PC-9 (cell line): ENCODE data around the gene DNM3. TPM values are rescaled to one million over a fixed set of nuclear protein-coding genes. Genes with fewer than 3 reads are reported as not detected.

ENCODE experiments used
- BruUV-seq: library from RNA; stranded (reverse); fragments of 400-500 nt; replicated peaks from 2 replicates; lab custom pipeline; 2021; lab: Mats Ljungman, UMichigan
- CTCF ChIA-PET: fragments of 300-600 bp; sonication (Branson Sonifier 250); formaldehyde crosslinking; loops from one replicate; lab custom pipeline; 2022; ENCODE audit warnings: antibody characterized with exemption; lab: Charles Lee
- POLR2A ChIA-PET: fragments of 300-600 bp; sonication (Branson Sonifier 250); formaldehyde crosslinking; loops from one replicate; lab custom pipeline; 2022; ENCODE audit warnings: antibody characterized with exemption; ENCODE audit not compliant: unreplicated experiment; lab: Charles Lee
- DNase-seq, 2 experiments: peaks; one replicate each; pipeline versions ENCODE4 v3.0.0 to v3.0.0-alpha.2; 2015 to 2022; ENCODE audit warnings: mixed read lengths in 1 of 2
- H2AFZ ChIP-seq: fragments of 200-600 bp; sonication (generic); 2 replicates; pipeline ENCODE4 v1.8.1; 2017; ENCODE audit warnings: antibody characterized with exemption
- H3F3A ChIP-seq: fragments of 200-600 bp; sonication (generic); 2 replicates; pipeline ENCODE4 v1.8.1; 2017; ENCODE audit warnings: antibody characterized with exemption, mild to moderate bottlenecking, low read depth; ENCODE audit not compliant: insufficient read depth
- H3K27ac ChIP-seq: fragments of 200-600 bp; sonication (generic); 2 replicates; pipeline ENCODE4 v1.6.1; 2016; ENCODE audit warnings: mixed run types
- H3K27me3 ChIP-seq: fragments of 200-600 bp; sonication (generic); 2 replicates; pipeline ENCODE4 v1.6.1; 2016; ENCODE audit warnings: low read depth, mixed run types; ENCODE audit not compliant: insufficient read depth
- H3K36me3 ChIP-seq: fragments of 200-600 bp; sonication (generic); 2 replicates; pipeline ENCODE4 v1.6.1; 2016; ENCODE audit warnings: low read depth, mixed run types
- H3K4me1 ChIP-seq: fragments of 200-600 bp; sonication (generic); replicated peaks from 2 replicates; pipeline ENCODE4 v1.6.1; 2016; ENCODE audit warnings: mixed run types; ENCODE audit not compliant: insufficient read depth
- H3K4me2 ChIP-seq: fragments of 200-600 bp; sonication (generic); 2 replicates; pipeline ENCODE4 v1.6.1; 2017; ENCODE audit warnings: mixed run types
- H3K4me3 ChIP-seq: fragments of 200-600 bp; sonication (generic); 2 replicates; pipeline ENCODE4 v1.6.1; 2016; ENCODE audit warnings: mixed run types
- H3K79me2 ChIP-seq: fragments of 200-600 bp; sonication (generic); 2 replicates; pipeline ENCODE4 v1.6.1; 2017; ENCODE audit warnings: low read depth, mixed run types
- H3K9me2 ChIP-seq: fragments of 200-600 bp; sonication (generic); 2 replicates; pipeline ENCODE4 v1.8.1; 2017; ENCODE audit warnings: mild to moderate bottlenecking; ENCODE audit not compliant: insufficient read depth
- H3K9me3 ChIP-seq: fragments of 200-600 bp; sonication (generic); 2 replicates; pipeline ENCODE4 v1.8.1; 2016; ENCODE audit warnings: low read depth; ENCODE audit not compliant: insufficient read depth
- H4K20me1 ChIP-seq: fragments of 200-600 bp; sonication (generic); 2 replicates; pipeline ENCODE4 v1.8.1; 2017; ENCODE audit not compliant: insufficient read depth
- EZH2 ChIP-seq: fragments of 200-600 bp; sonication (generic); IDR thresholded peaks from 2 replicates; pipeline ENCODE4 v1.8.0; 2017; ENCODE audit warnings: antibody characterized with exemption, low read depth
- intact Hi-C: fragments of 100-400 bp; cut with micrococcal nuclease; formaldehyde crosslinking; loops from one replicate; pipeline ENCODE4 v1.10.0; 2022; ENCODE audit not compliant: unreplicated experiment
- total RNA-seq: library from RNA; stranded (reverse); gene quantifications from 2 replicates; pipeline ENCODE4 v1.2.3, GENCODE V29; 2021
- TF ChIP-seq, protein P1 (sequence below): fragments of 200-600 bp; sonication (generic); conservative IDR thresholded peaks from 2 replicates; pipeline ENCODE4 v1.6.1; 2017; ENCODE audit warnings: mixed run types, antibody characterized with exemption, mild to moderate bottlenecking, moderate library complexity

DNM3 gene
- total RNA-seq, 1 experiment from 2014 or later, result 1.7 TPM

DNA sequence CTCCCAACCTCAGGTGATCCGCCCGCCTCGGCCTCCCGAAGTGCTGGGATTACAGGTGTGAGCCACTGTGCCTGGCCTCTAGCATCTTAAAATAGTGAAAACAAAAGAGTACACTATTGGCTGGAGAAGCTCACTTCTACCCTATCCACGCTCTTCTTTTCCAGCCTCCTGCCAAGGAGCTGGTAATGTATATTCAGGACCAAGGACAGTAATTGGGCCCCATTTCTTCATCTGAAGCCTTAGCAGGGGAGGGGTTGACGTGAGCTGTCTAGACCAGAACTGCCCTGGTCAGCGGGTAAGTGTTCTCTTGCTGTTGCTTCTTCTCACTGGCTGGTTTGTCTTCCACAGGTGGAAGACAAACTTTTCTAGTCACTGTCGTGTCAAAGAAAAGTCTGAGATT is 70.2 kb downstream of the DNM3 start:
- peaks cover 11% of the 10 kb centered on the region for H3K4me1 ChIP-seq
- H3K27me3 ChIP-seq, result no peaks in the 10 kb centered on the region; the same call in 1 of the 2 replicates
- H3K4me2 ChIP-seq, result no peak overlapping the region
- no peaks in the 10 kb centered on the region for H3K36me3 ChIP-seq
- H3K4me3 ChIP-seq, result no peak overlapping the region
- no peaks in the 10 kb centered on the region for H4K20me1 ChIP-seq
- H3K27ac ChIP-seq, result no peak overlapping the region
- no peak for TF ChIP-seq EZH2
- TF ChIP-seq, protein P1, sequence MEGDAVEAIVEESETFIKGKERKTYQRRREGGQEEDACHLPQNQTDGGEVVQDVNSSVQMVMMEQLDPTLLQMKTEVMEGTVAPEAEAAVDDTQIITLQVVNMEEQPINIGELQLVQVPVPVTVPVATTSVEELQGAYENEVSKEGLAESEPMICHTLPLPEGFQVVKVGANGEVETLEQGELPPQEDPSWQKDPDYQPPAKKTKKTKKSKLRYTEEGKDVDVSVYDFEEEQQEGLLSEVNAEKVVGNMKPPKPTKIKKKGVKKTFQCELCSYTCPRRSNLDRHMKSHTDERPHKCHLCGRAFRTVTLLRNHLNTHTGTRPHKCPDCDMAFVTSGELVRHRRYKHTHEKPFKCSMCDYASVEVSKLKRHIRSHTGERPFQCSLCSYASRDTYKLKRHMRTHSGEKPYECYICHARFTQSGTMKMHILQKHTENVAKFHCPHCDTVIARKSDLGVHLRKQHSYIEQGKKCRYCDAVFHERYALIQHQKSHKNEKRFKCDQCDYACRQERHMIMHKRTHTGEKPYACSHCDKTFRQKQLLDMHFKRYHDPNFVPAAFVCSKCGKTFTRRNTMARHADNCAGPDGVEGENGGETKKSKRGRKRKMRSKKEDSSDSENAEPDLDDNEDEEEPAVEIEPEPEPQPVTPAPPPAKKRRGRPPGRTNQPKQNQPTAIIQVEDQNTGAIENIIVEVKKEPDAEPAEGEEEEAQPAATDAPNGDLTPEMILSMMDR, result no peak
- H3F3A ChIP-seq, result no peaks in the 10 kb centered on the region
- CTCF ChIA-PET, result no interaction called here
- BruUV-seq, result no TSS peak
- intact Hi-C loops, result no loop called here
- no peaks in the 10 kb centered on the region for H3K9me3 ChIP-seq
- POLR2A ChIA-PET, result interaction anchor here (0.6 kb wide), 1 partner anchor 488 kb away, joined by 5 read pairs; no protein-coding TSS in a partner anchor
- H3K9me2 ChIP-seq, result no peaks in the 10 kb centered on the region
- no peak for DNase-seq
- H3K79me2 ChIP-seq, result no peaks in the 10 kb centered on the region
- H2AFZ ChIP-seq, result no peak overlapping the region

DNA sequence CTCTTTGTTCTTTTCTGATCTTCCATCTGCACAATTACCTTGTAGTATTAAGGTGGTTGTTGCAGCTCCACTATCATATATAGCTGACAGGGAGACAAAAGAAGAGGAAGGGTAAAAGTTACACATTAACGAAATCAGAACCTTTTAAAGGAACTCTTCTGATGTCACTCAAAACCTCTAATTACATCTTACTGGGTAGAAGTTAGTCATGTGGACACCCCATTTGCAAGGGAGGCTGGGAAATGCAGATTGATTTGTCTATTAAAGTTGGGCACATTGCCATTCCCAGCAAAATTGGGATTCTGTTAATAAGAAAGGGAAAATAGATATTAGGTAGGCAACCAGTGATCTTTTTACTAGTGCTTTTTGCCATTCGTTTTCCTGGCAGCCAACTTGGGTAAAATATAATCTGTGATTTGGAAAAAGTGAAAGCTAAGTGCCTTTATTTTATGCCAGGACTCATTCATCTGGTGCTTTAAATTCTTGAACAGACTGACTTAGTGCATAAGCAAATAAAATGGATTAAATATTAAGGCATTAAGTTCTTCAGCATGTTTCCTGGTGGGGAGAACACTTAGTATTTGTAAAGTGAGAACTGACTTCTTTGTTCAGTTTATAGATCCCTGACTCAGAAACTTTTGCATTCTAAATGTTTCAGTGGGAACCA is 71.3 kb downstream of the DNM3 start:
- Histone ChIP-seq H3K9me2 (no peaks in the 10 kb centered on the region), H4K20me1 (no peaks in the 10 kb centered on the region), H3K9me3 (no peaks in the 10 kb centered on the region), H3K4me3 (no peak overlapping the region), H3F3A (no peaks in the 10 kb centered on the region), H3K4me1 (peaks cover 11% of the 10 kb centered on the region), H3K4me2 (no peak overlapping the region; the same call in 1 of the 2 replicates), H2AFZ (no peak overlapping the region), H3K36me3 (no peaks in the 10 kb centered on the region), H3K27me3 (no peaks in the 10 kb centered on the region; the same call in 1 of the 2 replicates), H3K79me2 (no peaks in the 10 kb centered on the region), H3K27ac (no peak overlapping the region)
- intact Hi-C loops, result no loop called here
- no TSS peak for BruUV-seq
- ChIA-PET POLR2A (no interaction called here), CTCF (no interaction called here)
- TF ChIP-seq EZH2, result no peak
- TF ChIP-seq, protein P1, result no peak
- DNase-seq, result no peak

DNA sequence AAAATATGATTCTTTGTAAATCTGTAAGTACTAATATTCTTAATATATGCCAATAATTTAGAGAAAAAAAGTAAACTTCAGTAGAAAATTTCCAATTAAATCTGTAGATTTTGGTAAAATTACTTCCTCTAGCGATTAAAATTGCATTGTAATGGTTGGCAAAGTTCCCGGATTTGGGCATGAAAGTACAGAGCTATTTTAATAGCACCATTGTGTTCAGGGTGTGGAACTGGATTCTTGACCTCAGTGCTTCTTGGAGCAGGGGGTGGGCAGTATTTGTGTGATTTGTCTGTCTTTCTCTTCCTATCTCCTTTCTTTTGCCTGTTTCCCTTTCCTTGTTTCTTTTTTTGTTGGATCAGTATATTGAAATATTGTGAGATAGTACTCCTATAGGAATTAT is 72.1 kb downstream of the DNM3 start:
- Histone ChIP-seq H3K4me1 (peaks cover 11% of the 10 kb centered on the region), H4K20me1 (no peaks in the 10 kb centered on the region), H3F3A (no peaks in the 10 kb centered on the region), H3K9me3 (no peaks in the 10 kb centered on the region), H3K27me3 (no peaks in the 10 kb centered on the region; the same call in 1 of the 2 replicates), H3K36me3 (no peaks in the 10 kb centered on the region), H3K27ac (no peak overlapping the region), H2AFZ (no peak overlapping the region), H3K79me2 (no peaks in the 10 kb centered on the region), H3K4me2 (peak overlapping the region; percentile 31), H3K4me3 (no peak overlapping the region), H3K9me2 (no peaks in the 10 kb centered on the region)
- BruUV-seq, result no TSS peak
- DNase-seq, result peak in 1 of 2 experiments; percentile 26
- ChIA-PET CTCF (no interaction called here), POLR2A (no interaction called here)
- intact Hi-C loops, result no loop called here
- no peak for TF ChIP-seq EZH2
- TF ChIP-seq, protein P1, result no peak
